GM12878 (cell line): ENCODE measurements around the gene LIMA1.

Source experiments
- E2F4 ChIP-seq: IDR thresholded peaks from 2 replicates; pipeline ENCODE4 v1.6.1; 2012; ENCODE audit warnings: low read depth, low read length, improper control_type of control experiment
- EGR1 ChIP-seq, 2 experiments: IDR thresholded peaks; 1 replicate in 1 of 2; 2 replicates in 1 of 2; pipeline ENCODE4 v1.6.1; 2011 to 2012; ENCODE audit warnings: low read depth in 2 of 2, low read length in 2 of 2, borderline replicate concordance in 1 of 2, mild to moderate bottlenecking in 1 of 2, moderate library complexity in 1 of 2
- GABPA ChIP-seq: IDR thresholded peaks from 2 replicates; pipeline ENCODE4 v1.6.1; 2014; ENCODE audit warnings: antibody characterized with exemption, low read depth, mild to moderate bottlenecking, inconsistent platforms
- MXI1 ChIP-seq: fragments of 150-350 bp; IDR thresholded peaks from 2 replicates; pipeline ENCODE4 v1.6.1; 2011; ENCODE audit warnings: low read depth, mild to moderate bottlenecking, inconsistent platforms, low read length, improper control_type of control experiment
- PKNOX1 ChIP-seq: fragments of 450-650 bp; IDR thresholded peaks from 2 replicates; pipeline ENCODE4 v1.6.1; 2016; ENCODE audit warnings: mild to moderate bottlenecking
- SREBF2 ChIP-seq: IDR thresholded peaks from 2 replicates; pipeline ENCODE4 v1.6.1; 2012; ENCODE audit warnings: mild to moderate bottlenecking, low read length
- SUZ12 ChIP-seq: fragments of 200-600 bp; sonication (generic); IDR thresholded peaks from one replicate; pipeline ENCODE4 v1.6.1; 2018; ENCODE audit warnings: antibody characterized with exemption, mild to moderate bottlenecking; ENCODE audit not compliant: unreplicated experiment
- TCF7 ChIP-seq: IDR thresholded peaks from 2 replicates; pipeline ENCODE4 v1.6.1; 2014; ENCODE audit warnings: antibody characterized with exemption, borderline replicate concordance
- TF ChIP-seq, protein P1 (sequence below), 3 experiments: IDR thresholded peaks in 2 of 3; conservative IDR thresholded peaks in 1 of 3; 2 replicates each; pipeline ENCODE4 v1.5.1; 2011; ENCODE audit warnings: low read depth in 3 of 3, low read length in 3 of 3, mild to moderate bottlenecking in 3 of 3, control low read depth in 2 of 3, moderate library complexity in 2 of 3, inconsistent platforms in 1 of 3, mixed read lengths in 1 of 3; ENCODE audit not compliant: control insufficient read depth in 2 of 3, insufficient read depth in 1 of 3; ENCODE audit errors: extremely low read depth in 1 of 3

- TF ChIP-seq GABPA (no peak), SUZ12 (no peak), TCF7 (no peak), EGR1 (IDR thresholded peaks at IDR 0.05; ENCODE audit: borderline replicate concordance in 1 of 2, low read depth in 2 of 2, low read length in 2 of 2) (no peak), PKNOX1 (no peak), E2F4 (no peak), SREBF2 (no peak), MXI1 (no peak)
- TF ChIP-seq, protein P1, sequence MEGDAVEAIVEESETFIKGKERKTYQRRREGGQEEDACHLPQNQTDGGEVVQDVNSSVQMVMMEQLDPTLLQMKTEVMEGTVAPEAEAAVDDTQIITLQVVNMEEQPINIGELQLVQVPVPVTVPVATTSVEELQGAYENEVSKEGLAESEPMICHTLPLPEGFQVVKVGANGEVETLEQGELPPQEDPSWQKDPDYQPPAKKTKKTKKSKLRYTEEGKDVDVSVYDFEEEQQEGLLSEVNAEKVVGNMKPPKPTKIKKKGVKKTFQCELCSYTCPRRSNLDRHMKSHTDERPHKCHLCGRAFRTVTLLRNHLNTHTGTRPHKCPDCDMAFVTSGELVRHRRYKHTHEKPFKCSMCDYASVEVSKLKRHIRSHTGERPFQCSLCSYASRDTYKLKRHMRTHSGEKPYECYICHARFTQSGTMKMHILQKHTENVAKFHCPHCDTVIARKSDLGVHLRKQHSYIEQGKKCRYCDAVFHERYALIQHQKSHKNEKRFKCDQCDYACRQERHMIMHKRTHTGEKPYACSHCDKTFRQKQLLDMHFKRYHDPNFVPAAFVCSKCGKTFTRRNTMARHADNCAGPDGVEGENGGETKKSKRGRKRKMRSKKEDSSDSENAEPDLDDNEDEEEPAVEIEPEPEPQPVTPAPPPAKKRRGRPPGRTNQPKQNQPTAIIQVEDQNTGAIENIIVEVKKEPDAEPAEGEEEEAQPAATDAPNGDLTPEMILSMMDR (IDR thresholded peaks at IDR 0.05 in 2 of 3, conservative IDR thresholded peaks at IDR 0.05 in 1 of 3; ENCODE audit: control insufficient read depth in 2 of 3, extremely low read depth in 1 of 3, insufficient read depth in 1 of 3, low read depth in 3 of 3, low read length in 3 of 3): no peak
Observed at GRCh38 chr12:50249464-50250182, 33.7 kb downstream of the LIMA1 start.
